Transverse colon (tissue), 4 donors: ENCODE measurements around the gene SMARCE1. TPM values are rescaled to one million over a fixed set of nuclear protein-coding genes. Genes with fewer than 3 reads are reported as not detected.

Experiments
- DNase-seq: peaks from one replicate; pipeline ENCODE4 v3.0.0-alpha.2; 2019
- H3K27ac ChIP-seq, 4 donors: fragments of 200-600 bp; sonication (generic); 2 replicates each; pipeline ENCODE4 v1.5.1; 2016 to 2018; ENCODE audit warnings: inconsistent platforms in 4 of 4
- H3K27me3 ChIP-seq: fragments of 200-600 bp; sonication (generic); 2 replicates; pipeline ENCODE4 v1.5.1; 2017; ENCODE audit warnings: inconsistent platforms
- H3K36me3 ChIP-seq, 4 donors: fragments of 200-600 bp; sonication (generic); 2 replicates each; pipeline ENCODE4 v1.5.1; 2017 to 2019; ENCODE audit warnings: inconsistent platforms in 4 of 4
- H3K4me1 ChIP-seq, 4 donors: fragments of 200-600 bp; sonication (generic); 2 replicates each; pipeline ENCODE4 v1.5.1; 2017 to 2020; ENCODE audit warnings: inconsistent platforms in 4 of 4
- H3K4me3 ChIP-seq, 4 donors: fragments of 200-600 bp; sonication (generic); 1 replicate in 1 of 4; 2 replicates in 3 of 4; pipeline versions ENCODE4 v1.5.1 to v1.6.1; 2017 to 2019; ENCODE audit warnings: inconsistent platforms in 4 of 4
- H3K9me3 ChIP-seq, 2 donors: fragments of 200-600 bp; sonication (generic); 2 replicates each; pipeline ENCODE4 v1.5.1; 2017 to 2019; ENCODE audit warnings: inconsistent platforms in 2 of 2
- CTCF ChIP-seq, 5 experiments: fragments of 200-600 bp in 3 of 5; fragments of 450-650 bp in 2 of 5; sonication (generic) in 3 of 5; IDR thresholded peaks; 1 replicate in 2 of 5; 2 replicates in 3 of 5; pipeline ENCODE4 v1.5.1; 2016 to 2017; ENCODE audit warnings: antibody characterized with exemption in 5 of 5, inconsistent platforms in 3 of 5, mild to moderate bottlenecking in 2 of 5, moderate library complexity in 1 of 5
- EP300 ChIP-seq: sonication (generic); formaldehyde crosslinking; IDR thresholded peaks from one replicate; pipeline ENCODE4 v1.6.1; 2017; ENCODE audit warnings: antibody characterized with exemption, low read depth
- POLR2A ChIP-seq: fragments of 450-650 bp; IDR thresholded peaks from one replicate; pipeline ENCODE4 v1.6.1; 2016; ENCODE audit warnings: antibody characterized with exemption, mild to moderate bottlenecking, moderate library complexity
- POLR2AphosphoS5 ChIP-seq, 3 donors: sonication (generic); formaldehyde crosslinking; IDR thresholded peaks; one replicate each; pipeline ENCODE4 v1.6.1; 2016; ENCODE audit warnings: antibody characterized with exemption in 3 of 3
- WGBS, 2 donors: methylation state at CpG; one replicate each; pipeline ENCODE4 v1.1.5; 2018; ENCODE audit warnings: low coverage in 1 of 2; 5-methylcytosine and 5-hydroxymethylcytosine counted together
- in situ Hi-C, 4 donors: fragments of 200-750 bp; cut with MboI; loops; one replicate each; pipeline versions ENCODE4 v1.15.0 to v1.15.1; 2017; ENCODE audit warnings: low sequenced_read_pairs in 3 of 4, low pct_ligation_motif_present in 1 of 4, low pct_unique_long_range_greater_than_20kb in 1 of 4
- intact Hi-C: fragments of 100-400 bp; cut with DNase I; formaldehyde crosslinking; loops from one replicate; pipeline ENCODE4 v1.15.1; 2023; ENCODE audit warnings: low total_unique reads
- total RNA-seq, 4 donors: library from RNA; depleted of rRNA; stranded (reverse); fragments of >200 nt; gene quantifications; one replicate each; pipeline ENCODE4 v1.1.0, GENCODE V29; 2016

SMARCE1 gene
- total RNA-seq, 4 donors from 2014 or later, result 43.0 to 87.2 (median 61.6) TPM

- WGBS, 2 donors, result 69 to 73% methylated on average over 7 of the region's 7 CpGs
- Histone ChIP-seq H3K36me3 (no peaks in the 10 kb centered on the region), H3K4me3 (no peak overlapping the region), H3K4me1 (peaks cover 0 to 10% (median 4%) of the 10 kb centered on the region in 4 donors), H3K9me3 (no peaks in the 10 kb centered on the region), H3K27ac (no peak overlapping the region), H3K27me3 (no peaks in the 10 kb centered on the region)
- no peak for DNase-seq
- TF ChIP-seq POLR2A, result no peak
- TF ChIP-seq CTCF (IDR thresholded peaks at IDR 0.05), result no peak
- no peak for TF ChIP-seq POLR2AphosphoS5 (IDR thresholded peaks at IDR 0.05)
- TF ChIP-seq EP300, result no peak
- in situ Hi-C loops, result loop anchor here (10.0 to 25.0 kb wide), 4 partner anchors 113 to 1050 kb away; partner anchors contain the start of genes KRT28 (in 3 of the 4) and KRT27 (in 2 of the 4)
- intact Hi-C loops, result no loop called here
These were observed 35.7 kb downstream of the SMARCE1 start for GRCh38 chr17:40611840-40612474.

GRCh38 chr17:40610359-40610758 lies 37.3 kb downstream of the SMARCE1 start:
- Histone ChIP-seq H3K36me3 (no peaks in the 10 kb centered on the region), H3K27ac (no peak overlapping the region), H3K4me3 (no peak overlapping the region), H3K9me3 (no peaks in the 10 kb centered on the region), H3K4me1 (peaks cover 0 to 2% (median under 1%) of the 10 kb centered on the region in 4 donors), H3K27me3 (no peaks in the 10 kb centered on the region)
- no peak for DNase-seq
- intact Hi-C loops, result no loop called here
- in situ Hi-C loops, result loop anchor here (10.0 to 25.0 kb wide), 4 partner anchors 114 to 1052 kb away; partner anchors contain the start of genes KRT28 (in 3 of the 4) and KRT27 (in 2 of the 4)
- no peak for TF ChIP-seq CTCF (IDR thresholded peaks at IDR 0.05)
- no peak for TF ChIP-seq POLR2A
- no peak for TF ChIP-seq POLR2AphosphoS5 (IDR thresholded peaks at IDR 0.05)
- TF ChIP-seq EP300, result no peak
- 33 to 44% methylated on average over 2 of the region's 2 CpGs for WGBS, 2 donors

DNA sequence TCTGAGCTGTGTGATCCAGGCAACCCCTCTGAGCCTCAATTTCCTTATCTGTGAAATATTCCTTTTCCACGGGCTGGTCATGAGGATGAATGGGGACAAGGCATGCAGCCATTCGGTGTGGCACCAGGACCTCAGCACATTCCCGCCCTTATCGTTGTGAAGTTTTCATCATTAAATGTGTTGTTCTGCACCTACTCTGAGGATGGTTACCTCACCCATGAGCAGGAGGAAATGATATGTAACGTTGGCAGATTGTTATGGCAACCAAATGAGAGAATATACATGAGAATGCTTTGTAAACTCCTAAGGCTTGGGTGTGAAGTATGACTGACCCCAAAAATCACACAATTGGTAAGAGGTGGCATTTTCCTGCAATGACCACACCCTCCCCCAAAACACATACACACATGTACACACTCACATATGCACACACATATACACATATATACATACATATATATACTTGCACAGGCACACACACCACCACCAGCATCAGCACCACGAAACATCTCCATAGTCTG lies 39.5 kb downstream of the SMARCE1 start:
- 79% methylated on average over 6 of the region's 6 CpGs; no CpG with 5 or more reads in 1 of the 2 donors for WGBS, 2 donors
- Histone ChIP-seq H3K9me3 (no peaks in the 10 kb centered on the region), H3K4me1 (peaks cover 0 to 2% (median 0%) of the 10 kb centered on the region in 4 donors), H3K27me3 (no peaks in the 10 kb centered on the region), H3K27ac (no peak overlapping the region), H3K4me3 (no peak overlapping the region), H3K36me3 (no peaks in the 10 kb centered on the region)
- no peak for DNase-seq
- intact Hi-C loops, result no loop called here
- TF ChIP-seq POLR2AphosphoS5 (IDR thresholded peaks at IDR 0.05) (no peak), CTCF (IDR thresholded peaks at IDR 0.05) (no peak), EP300 (no peak), POLR2A (no peak)
- in situ Hi-C loops, result loop anchor here (25.0 kb wide), 2 partner anchors 179 to 1054 kb away; partner anchors contain the start of genes KRT27 (in 2 of the 4) and KRT28 (in 2 of the 4)

- Histone ChIP-seq H3K36me3 (no peaks in the 10 kb centered on the region), H3K27me3 (no peaks in the 10 kb centered on the region), H3K4me3 (no peak overlapping the region), H3K9me3 (no peaks in the 10 kb centered on the region), H3K27ac (no peak overlapping the region), H3K4me1 (peaks cover 0 to 7% (median 2%) of the 10 kb centered on the region in 4 donors)
- intact Hi-C loops, result no loop called here
- in situ Hi-C loops, result loop anchor here (25.0 kb wide), 2 partner anchors 180 to 1055 kb away; partner anchors contain the start of genes KRT27 (in 2 of the 4) and KRT28 (in 2 of the 4)
- no peak for DNase-seq
- WGBS, 2 donors, result 76 to 88% methylated on average over 1 to 5 of the region's 5 CpGs
- TF ChIP-seq POLR2A (no peak), POLR2AphosphoS5 (IDR thresholded peaks at IDR 0.05) (no peak), EP300 (no peak), CTCF (IDR thresholded peaks at IDR 0.05) (no peak)
These were observed 40.0 kb downstream of the SMARCE1 start for GRCh38 chr17:40607641-40608040.
